Astrocyte (in vitro differentiated cells and primary cell): Measurements from ENCODE around the gene PLXNB1.

Experiments used
- CTCF ChIP-seq: IDR thresholded peaks from 2 replicates; pipeline ENCODE4 v1.5.1; 2011; ENCODE audit warnings: low read depth, mild to moderate bottlenecking, inconsistent platforms, low read length, moderate library complexity; ENCODE audit not compliant: insufficient read depth
- EZH2 ChIP-seq: IDR thresholded peaks from 2 replicates; pipeline ENCODE4 v1.6.1; 2012; ENCODE audit warnings: mild to moderate bottlenecking, low read length, inconsistent platforms; ENCODE audit not compliant: insufficient read depth

- no peak for TF ChIP-seq CTCF
- TF ChIP-seq EZH2 = no peak
These were observed 35.5 kb downstream of the PLXNB1 start for GRCh38 chr3:48394391-48394790.
